GM12872 (cell line): ENCODE measurements around the gene SPEF1.

Experiments
- CTCF ChIP-seq: IDR thresholded peaks from 3 replicates; pipeline ENCODE4 v1.5.1; 2011; ENCODE audit warnings: low read depth, mild to moderate bottlenecking, low read length, moderate library complexity; ENCODE audit not compliant: insufficient read depth

The SPEF1 gene

GRCh38 chr20:3735768-3736167 lies 45.5 kb downstream of the SPEF1 start:
- TF ChIP-seq CTCF, result no peak

GRCh38 chr20:3734111-3734843 lies 47.0 kb downstream of the SPEF1 start:
- TF ChIP-seq CTCF, result no peak

- TF ChIP-seq CTCF, result no peak
Observed at GRCh38 chr20:3733119-3733995, 47.9 kb downstream of the SPEF1 start.

GRCh38 chr20:3732327-3733118 lies 48.7 kb downstream of the SPEF1 start, which contains the start of gene HSPA12B:
HSPA12B (plus strand) TSS chr20:3732685; CDS start chr20:3738675, 5,990 bp downstream.
- TF ChIP-seq CTCF, result no peak

GRCh38 chr20:3731944-3732326 lies 49.3 kb downstream of the SPEF1 start:
- no peak for TF ChIP-seq CTCF

GRCh38 chr20:3730803-3731672 lies 50.2 kb downstream of the SPEF1 start:
- no peak for TF ChIP-seq CTCF
